Liver (tissue), 9 donors: ENCODE data around the gene LBH. TPM values are rescaled to one million over a fixed set of nuclear protein-coding genes. Genes with fewer than 3 reads are reported as not detected.

Source experiments
- DNase-seq: peaks from one replicate; pipeline ENCODE4 v3.0.0-alpha.2; 2017; ENCODE audit warnings: low spot score
- H3K27ac ChIP-seq, 2 donors: one replicate each; pipeline ENCODE4 v1.7.0; 2013; ENCODE audit warnings: inconsistent platforms in 2 of 2, low read length in 2 of 2, control low read depth in 1 of 2, low read depth in 1 of 2, mild to moderate bottlenecking in 1 of 2
- H3K27me3 ChIP-seq, 4 donors: one replicate each; pipeline versions ENCODE4 v1.6.1 to v1.7.0; 2013; ENCODE audit warnings: low read length in 3 of 4, inconsistent platforms in 1 of 4, mild to moderate bottlenecking in 1 of 4, moderate library complexity in 1 of 4; ENCODE audit not compliant: control insufficient read depth in 4 of 4, insufficient read depth in 4 of 4
- H3K36me3 ChIP-seq, 4 donors: one replicate each; pipeline versions ENCODE4 v1.6.1 to v1.7.0; 2013; ENCODE audit warnings: low read length in 3 of 4, mild to moderate bottlenecking in 3 of 4, low read depth in 1 of 4, moderate library complexity in 1 of 4; ENCODE audit not compliant: control insufficient read depth in 4 of 4, insufficient read depth in 3 of 4
- H3K4me1 ChIP-seq, 4 donors: one replicate each; pipeline versions ENCODE4 v1.6.1 to v1.7.0; 2013; ENCODE audit warnings: low read length in 3 of 4, mild to moderate bottlenecking in 3 of 4, moderate library complexity in 1 of 4; ENCODE audit not compliant: control insufficient read depth in 4 of 4, insufficient read depth in 4 of 4
- H3K4me3 ChIP-seq, 3 donors: one replicate each; pipeline versions ENCODE4 v1.6.1 to v1.7.0; 2013; ENCODE audit warnings: low read length in 3 of 3, control low read depth in 1 of 3, low read depth in 1 of 3, mild to moderate bottlenecking in 1 of 3
- H3K9ac ChIP-seq, 2 donors: one replicate each; pipeline ENCODE4 v1.7.0; 2013; ENCODE audit warnings: low read length in 2 of 2, mild to moderate bottlenecking in 2 of 2, moderate library complexity in 2 of 2, control low read depth in 1 of 2, low read depth in 1 of 2
- H3K9me3 ChIP-seq, 4 donors: one replicate each; pipeline versions ENCODE4 v1.6.1 to v1.7.0; 2013; ENCODE audit warnings: low read length in 3 of 4; ENCODE audit not compliant: control insufficient read depth in 4 of 4
- EGR1 ChIP-seq, 2 donors: IDR thresholded peaks; 2 replicates each; pipeline ENCODE4 v1.6.1; 2016 to 2018; ENCODE audit warnings: antibody characterized with exemption in 2 of 2, low read depth in 2 of 2
- FOXA1 ChIP-seq: IDR thresholded peaks from 2 replicates; pipeline ENCODE4 v1.6.1; 2016; ENCODE audit warnings: antibody characterized with exemption
- FOXA2 ChIP-seq: IDR thresholded peaks from 2 replicates; pipeline ENCODE4 v1.6.1; 2016; ENCODE audit warnings: antibody characterized with exemption
- GABPA ChIP-seq, 2 donors: IDR thresholded peaks in 1 of 2; conservative IDR thresholded peaks in 1 of 2; 2 replicates each; pipeline ENCODE4 v1.6.1; 2016; ENCODE audit warnings: antibody characterized with exemption in 2 of 2, mild to moderate bottlenecking in 1 of 2, moderate library complexity in 1 of 2
- NR2F2 ChIP-seq: IDR thresholded peaks from 2 replicates; pipeline ENCODE4 v1.6.1; 2016; ENCODE audit warnings: antibody characterized with exemption
- RAD21 ChIP-seq, 2 donors: IDR thresholded peaks; 2 replicates each; pipeline ENCODE4 v1.6.1; 2016; ENCODE audit warnings: antibody characterized with exemption in 2 of 2, mild to moderate bottlenecking in 2 of 2
- SP1 ChIP-seq: IDR thresholded peaks from 2 replicates; pipeline ENCODE4 v1.6.1; 2018; ENCODE audit warnings: antibody characterized with exemption, mild to moderate bottlenecking
- TAF1 ChIP-seq: conservative IDR thresholded peaks from 2 replicates; pipeline ENCODE4 v1.6.1; 2016; ENCODE audit warnings: antibody characterized with exemption, mild to moderate bottlenecking
- WGBS: extraction: QIAGEN DNeasy Blood & Tissue Kit; methylation state at CpG from one replicate; pipeline ENCODE4 v1.1.7; 2013; 5-methylcytosine and 5-hydroxymethylcytosine counted together
- polyA plus RNA-seq, 2 donors: library from polyadenylated mRNA; stranded (reverse) in 1 of 2; unstranded in 1 of 2; fragments of 200-250 nt in 1 of 2; fragments of >200 nt in 1 of 2; fragmentation: Nextera tagmentation in 1 of 2; extraction: Ambion mirVana in 1 of 2; gene quantifications; one replicate each; pipeline versions ENCODE4 v1.2.1 to v1.2.3, GENCODE V29; 2013 to 2015
- total RNA-seq, 2 donors: library from RNA; depleted of rRNA; stranded (reverse); fragments of >200 nt; gene quantifications; one replicate each; pipeline ENCODE4 v1.2.3, GENCODE V29; 2014
- TF ChIP-seq, protein P1 (sequence below): IDR thresholded peaks from 2 replicates; pipeline ENCODE4 v1.6.1; 2016; ENCODE audit warnings: antibody characterized with exemption, mild to moderate bottlenecking
- TF ChIP-seq, protein P2 (sequence below): IDR thresholded peaks from 2 replicates; pipeline ENCODE4 v1.6.1; 2016; ENCODE audit warnings: antibody characterized with exemption
- TF ChIP-seq, protein P3 (sequence below): IDR thresholded peaks from 2 replicates; pipeline ENCODE4 v1.6.1; 2016; ENCODE audit warnings: antibody characterized with exemption
- TF ChIP-seq, protein P4 (sequence below): fragments of 150-350 bp; IDR thresholded peaks from 2 replicates; pipeline ENCODE4 v1.5.1; 2017; ENCODE audit warnings: improper control_type of control experiment, low read depth, low read length; ENCODE audit not compliant: missing input control
- donor health status: healthy.
- donor health status: healthy.
- donor health status: healthy.
- donor health status: healthy.
- donor health status: healthy.

The LBH gene
- total and polyA plus RNA-seq, 4 donors = 4.1 to 50.8 (median 9.1) TPM

DNA sequence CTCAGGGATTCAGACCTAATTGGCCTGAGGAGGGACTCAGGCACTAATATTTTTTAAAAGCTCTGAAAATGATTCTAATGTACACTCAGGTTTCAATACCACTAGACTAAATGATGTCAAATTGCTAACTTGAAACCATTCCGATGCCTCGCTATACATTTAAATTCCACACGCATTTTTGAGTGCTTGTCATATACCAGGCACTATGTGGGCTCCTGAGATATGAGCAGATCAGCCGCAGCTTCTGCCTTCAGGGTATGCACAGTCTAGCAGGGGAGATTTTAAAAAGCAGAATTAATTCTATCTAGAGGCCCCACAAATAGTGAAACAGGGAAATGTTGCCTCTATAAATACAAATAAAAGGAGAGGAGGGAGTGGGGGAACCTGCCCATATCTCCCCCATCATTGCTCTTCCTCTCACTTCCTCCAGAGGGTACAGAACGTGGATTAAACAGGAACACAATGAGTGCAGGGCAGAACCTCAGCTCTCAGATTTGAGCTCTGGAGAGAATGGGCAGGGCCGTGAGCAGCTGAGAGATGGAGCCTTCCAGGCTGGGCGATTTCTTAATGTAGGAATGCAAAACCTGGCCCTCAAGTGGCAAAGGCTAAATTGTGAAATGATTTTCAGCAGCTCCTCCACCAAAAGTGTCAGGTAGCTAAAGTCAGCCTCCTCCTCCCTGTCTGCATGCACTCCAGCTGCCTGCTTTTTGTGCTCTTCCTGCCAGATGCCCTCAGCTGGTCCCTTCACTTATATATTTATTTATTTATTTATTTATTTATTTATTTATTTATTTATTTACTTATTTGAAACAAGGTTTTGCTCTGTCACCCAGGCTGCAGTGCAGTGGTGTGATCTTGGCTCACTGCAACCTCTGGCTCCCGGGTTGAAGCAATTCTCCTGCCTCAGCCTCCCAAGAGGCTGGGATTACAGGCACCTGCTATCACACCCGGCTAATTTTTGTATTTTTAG lies 24.6 kb upstream of the LBH start:
- Histone ChIP-seq H3K27ac (no peak overlapping the region), H3K4me1 (no peaks in the 10 kb centered on the region), H3K27me3 (no peaks in the 10 kb centered on the region), H3K36me3 (no peaks in the 10 kb centered on the region), H3K9me3 (no peaks in the 10 kb centered on the region), H3K9ac (no peak overlapping the region), H3K4me3 (no peak overlapping the region)
- 79% methylated on average over 9 of the region's 9 CpGs for WGBS
- no peak for DNase-seq
- TF ChIP-seq TAF1 (no peak), GABPA (IDR thresholded peaks at IDR 0.05 in 1 of 2, conservative IDR thresholded peaks at IDR 0.05 in 1 of 2) (no peak), FOXA2 (no peak), SP1 (no peak), EGR1 (IDR thresholded peaks at IDR 0.05; ENCODE audit: low read depth in 2 of 2) (no peak)
- TF ChIP-seq, protein P1, sequence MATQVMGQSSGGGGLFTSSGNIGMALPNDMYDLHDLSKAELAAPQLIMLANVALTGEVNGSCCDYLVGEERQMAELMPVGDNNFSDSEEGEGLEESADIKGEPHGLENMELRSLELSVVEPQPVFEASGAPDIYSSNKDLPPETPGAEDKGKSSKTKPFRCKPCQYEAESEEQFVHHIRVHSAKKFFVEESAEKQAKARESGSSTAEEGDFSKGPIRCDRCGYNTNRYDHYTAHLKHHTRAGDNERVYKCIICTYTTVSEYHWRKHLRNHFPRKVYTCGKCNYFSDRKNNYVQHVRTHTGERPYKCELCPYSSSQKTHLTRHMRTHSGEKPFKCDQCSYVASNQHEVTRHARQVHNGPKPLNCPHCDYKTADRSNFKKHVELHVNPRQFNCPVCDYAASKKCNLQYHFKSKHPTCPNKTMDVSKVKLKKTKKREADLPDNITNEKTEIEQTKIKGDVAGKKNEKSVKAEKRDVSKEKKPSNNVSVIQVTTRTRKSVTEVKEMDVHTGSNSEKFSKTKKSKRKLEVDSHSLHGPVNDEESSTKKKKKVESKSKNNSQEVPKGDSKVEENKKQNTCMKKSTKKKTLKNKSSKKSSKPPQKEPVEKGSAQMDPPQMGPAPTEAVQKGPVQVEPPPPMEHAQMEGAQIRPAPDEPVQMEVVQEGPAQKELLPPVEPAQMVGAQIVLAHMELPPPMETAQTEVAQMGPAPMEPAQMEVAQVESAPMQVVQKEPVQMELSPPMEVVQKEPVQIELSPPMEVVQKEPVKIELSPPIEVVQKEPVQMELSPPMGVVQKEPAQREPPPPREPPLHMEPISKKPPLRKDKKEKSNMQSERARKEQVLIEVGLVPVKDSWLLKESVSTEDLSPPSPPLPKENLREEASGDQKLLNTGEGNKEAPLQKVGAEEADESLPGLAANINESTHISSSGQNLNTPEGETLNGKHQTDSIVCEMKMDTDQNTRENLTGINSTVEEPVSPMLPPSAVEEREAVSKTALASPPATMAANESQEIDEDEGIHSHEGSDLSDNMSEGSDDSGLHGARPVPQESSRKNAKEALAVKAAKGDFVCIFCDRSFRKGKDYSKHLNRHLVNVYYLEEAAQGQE = no peak
- TF ChIP-seq, protein P2, sequence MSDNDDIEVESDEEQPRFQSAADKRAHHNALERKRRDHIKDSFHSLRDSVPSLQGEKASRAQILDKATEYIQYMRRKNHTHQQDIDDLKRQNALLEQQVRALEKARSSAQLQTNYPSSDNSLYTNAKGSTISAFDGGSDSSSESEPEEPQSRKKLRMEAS = no peak
- TF ChIP-seq, protein P3, sequence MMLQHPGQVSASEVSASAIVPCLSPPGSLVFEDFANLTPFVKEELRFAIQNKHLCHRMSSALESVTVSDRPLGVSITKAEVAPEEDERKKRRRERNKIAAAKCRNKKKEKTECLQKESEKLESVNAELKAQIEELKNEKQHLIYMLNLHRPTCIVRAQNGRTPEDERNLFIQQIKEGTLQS = no peak

DNA sequence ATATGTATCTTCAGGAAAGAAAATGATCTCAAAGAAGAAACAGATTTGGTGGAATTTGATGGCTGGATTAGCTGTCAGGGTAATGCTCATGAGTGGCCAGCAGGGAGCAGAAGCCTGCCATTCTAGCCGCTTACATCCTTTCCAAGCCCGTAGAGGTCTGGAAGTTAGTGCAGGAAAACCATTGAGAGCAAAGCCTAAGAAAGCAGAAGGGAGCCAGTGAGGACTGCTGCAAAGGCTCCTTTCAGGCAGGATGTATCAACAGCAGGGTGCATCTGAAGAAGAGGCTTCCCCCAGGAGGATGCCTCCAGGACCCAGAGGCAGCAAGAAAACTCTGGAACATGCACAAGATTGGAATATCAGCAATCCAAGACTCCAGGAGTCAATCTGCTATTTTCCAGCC lies 22.9 kb upstream of the LBH start:
- under 1% methylated on average over 2 of the region's 2 CpGs for WGBS
- Histone ChIP-seq H3K27ac (no peak overlapping the region), H3K36me3 (no peaks in the 10 kb centered on the region), H3K4me1 (no peaks in the 10 kb centered on the region), H3K27me3 (no peaks in the 10 kb centered on the region), H3K4me3 (no peak overlapping the region), H3K9ac (no peak overlapping the region), H3K9me3 (no peaks in the 10 kb centered on the region)
- peak; percentile 55 for DNase-seq
- peak; percentile 21 for TF ChIP-seq NR2F2
- TF ChIP-seq EGR1 (IDR thresholded peaks at IDR 0.05; ENCODE audit: low read depth in 2 of 2) = no peak
- TF ChIP-seq RAD21 (IDR thresholded peaks at IDR 0.05) = peak; percentile 98
- TF ChIP-seq, protein P4, sequence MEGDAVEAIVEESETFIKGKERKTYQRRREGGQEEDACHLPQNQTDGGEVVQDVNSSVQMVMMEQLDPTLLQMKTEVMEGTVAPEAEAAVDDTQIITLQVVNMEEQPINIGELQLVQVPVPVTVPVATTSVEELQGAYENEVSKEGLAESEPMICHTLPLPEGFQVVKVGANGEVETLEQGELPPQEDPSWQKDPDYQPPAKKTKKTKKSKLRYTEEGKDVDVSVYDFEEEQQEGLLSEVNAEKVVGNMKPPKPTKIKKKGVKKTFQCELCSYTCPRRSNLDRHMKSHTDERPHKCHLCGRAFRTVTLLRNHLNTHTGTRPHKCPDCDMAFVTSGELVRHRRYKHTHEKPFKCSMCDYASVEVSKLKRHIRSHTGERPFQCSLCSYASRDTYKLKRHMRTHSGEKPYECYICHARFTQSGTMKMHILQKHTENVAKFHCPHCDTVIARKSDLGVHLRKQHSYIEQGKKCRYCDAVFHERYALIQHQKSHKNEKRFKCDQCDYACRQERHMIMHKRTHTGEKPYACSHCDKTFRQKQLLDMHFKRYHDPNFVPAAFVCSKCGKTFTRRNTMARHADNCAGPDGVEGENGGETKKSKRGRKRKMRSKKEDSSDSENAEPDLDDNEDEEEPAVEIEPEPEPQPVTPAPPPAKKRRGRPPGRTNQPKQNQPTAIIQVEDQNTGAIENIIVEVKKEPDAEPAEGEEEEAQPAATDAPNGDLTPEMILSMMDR = peak; percentile 94
- no peak for TF ChIP-seq FOXA1
